ENCODE data around the gene TTLL6.
"Not testable (repeated sequence)": the region's sequence is repeated elsewhere in the genome, so short reads cannot be mapped to it uniquely, and the experiment has no call there.

Gene TTLL6

DNA sequence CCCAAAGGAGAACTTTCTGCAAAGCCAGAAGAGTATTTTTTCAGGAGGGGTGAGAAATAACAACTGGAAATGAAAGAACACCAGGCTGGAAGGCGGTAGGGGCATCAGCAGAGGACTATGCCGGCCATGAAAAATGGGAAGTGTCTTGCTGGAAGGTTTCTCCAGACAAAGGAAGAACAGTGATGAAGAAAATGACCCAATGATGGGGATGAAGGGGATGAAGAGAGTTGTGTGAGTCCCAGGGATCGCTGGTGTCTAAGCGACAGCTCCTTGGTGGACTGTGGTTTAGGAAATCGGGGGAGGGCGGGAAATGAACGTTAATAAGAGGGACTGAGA lies 623 bp downstream of the TTLL6 start:
- in situ Hi-C loops (cut with MboI; ENCODE audit: low sequenced_read_pairs): no loop called here

- in situ Hi-C loops (cut with MboI; ENCODE audit: low sequenced_read_pairs): no loop called here
These were observed 1.7 kb downstream of the TTLL6 start for GRCh38 chr17:48815311-48815710.

DNA sequence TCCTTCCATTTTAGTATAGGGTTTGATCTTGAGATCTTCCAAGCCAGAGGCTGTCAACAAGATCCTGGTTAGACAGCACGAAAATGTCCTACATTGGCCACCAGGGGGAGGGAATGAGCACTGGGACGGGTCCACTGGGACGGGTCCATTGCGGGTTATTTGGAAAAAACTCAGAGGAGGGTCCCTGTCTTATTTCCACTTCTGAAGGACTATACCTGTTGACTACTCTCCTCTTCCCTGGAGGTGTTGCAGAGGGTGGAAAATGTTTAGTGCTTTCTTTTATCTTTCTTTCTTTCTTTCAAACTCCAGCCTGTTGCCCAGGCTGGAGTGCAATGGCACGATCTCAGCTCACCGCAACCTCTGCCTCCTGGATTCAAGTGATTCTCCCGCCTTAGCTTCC lies 2.5 kb downstream of the TTLL6 start:
- in situ Hi-C loops (cut with MboI; ENCODE audit: low sequenced_read_pairs): no loop called here

GRCh38 chr17:48812001-48812400 lies 5.0 kb downstream of the TTLL6 start:
- in situ Hi-C loops (cut with MboI; ENCODE audit: low sequenced_read_pairs): no loop called here

DNA sequence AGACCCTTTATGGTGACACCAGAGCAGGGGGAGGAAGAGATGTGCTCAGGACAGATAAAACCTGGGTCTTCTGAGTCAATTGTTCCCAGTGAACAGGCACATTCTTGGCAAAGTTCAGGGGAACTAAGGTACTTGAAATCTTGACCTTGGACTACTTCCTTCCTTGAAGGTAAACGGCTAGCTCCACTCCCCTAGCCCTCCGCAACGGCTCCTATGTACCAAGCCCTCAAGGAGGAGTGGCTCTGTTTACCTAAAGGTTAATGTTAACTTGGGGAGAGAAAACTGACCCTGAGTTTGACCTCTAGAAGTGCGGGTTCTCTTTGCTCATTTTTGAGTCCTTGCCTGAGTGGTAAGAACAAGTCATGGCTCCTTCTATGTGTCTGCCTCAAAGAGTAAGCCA lies 7.8 kb downstream of the TTLL6 start:
- in situ Hi-C loops (cut with MboI; ENCODE audit: low sequenced_read_pairs): loop anchor here (10.0 kb wide), 1 partner anchor 66 kb away; no protein-coding TSS in a partner anchor

GRCh38 chr17:48804936-48805411 lies 12.1 kb downstream of the TTLL6 start:
- in situ Hi-C loops (cut with MboI; ENCODE audit: low sequenced_read_pairs): loop anchor here (10.0 kb wide), 1 partner anchor 70 kb away; no protein-coding TSS in a partner anchor

- in situ Hi-C loops (cut with MboI; ENCODE audit: low sequenced_read_pairs): loop anchor here (10.0 kb wide), 1 partner anchor 74 kb away; no protein-coding TSS in a partner anchor
These were observed 16.3 kb downstream of the TTLL6 start for GRCh38 chr17:48800626-48801217.

DNA sequence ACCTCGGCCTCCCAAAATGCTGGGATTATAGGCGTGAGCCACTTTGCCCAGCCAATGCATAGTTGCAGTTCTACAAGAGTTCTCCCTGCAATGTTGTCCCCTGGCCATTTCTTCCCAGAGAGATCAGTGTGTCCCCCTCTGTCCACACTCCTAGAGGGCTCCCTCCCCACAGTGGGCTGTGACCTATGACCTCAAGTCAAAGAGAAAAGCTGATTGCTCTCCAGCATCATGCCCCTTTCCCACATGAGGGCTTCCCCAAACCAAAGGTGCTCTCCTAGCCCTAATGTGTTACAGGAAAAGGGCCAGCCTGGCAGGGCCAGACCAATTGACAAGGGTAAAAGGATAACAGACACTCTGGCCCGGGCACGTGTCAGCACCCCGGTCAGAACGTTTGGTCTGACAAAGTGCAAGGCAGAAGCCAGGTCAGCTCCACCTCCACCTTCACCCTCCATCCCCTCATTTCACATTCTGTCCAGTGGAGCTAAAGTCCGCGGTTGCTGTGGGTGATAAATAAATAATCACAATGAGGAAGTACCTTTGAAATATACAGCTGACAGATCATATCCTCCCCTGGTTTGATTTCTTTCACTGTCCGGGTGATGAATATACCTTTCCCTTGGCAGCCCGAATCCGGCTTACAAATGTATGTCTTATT lies 17.8 kb downstream of the TTLL6 start:
- in situ Hi-C loops (cut with MboI; ENCODE audit: low sequenced_read_pairs): no loop called here

- in situ Hi-C loops (cut with MboI; ENCODE audit: low sequenced_read_pairs): not testable (repeated sequence)
These were observed 20.9 kb downstream of the TTLL6 start for GRCh38 chr17:48796163-48796522.

DNA sequence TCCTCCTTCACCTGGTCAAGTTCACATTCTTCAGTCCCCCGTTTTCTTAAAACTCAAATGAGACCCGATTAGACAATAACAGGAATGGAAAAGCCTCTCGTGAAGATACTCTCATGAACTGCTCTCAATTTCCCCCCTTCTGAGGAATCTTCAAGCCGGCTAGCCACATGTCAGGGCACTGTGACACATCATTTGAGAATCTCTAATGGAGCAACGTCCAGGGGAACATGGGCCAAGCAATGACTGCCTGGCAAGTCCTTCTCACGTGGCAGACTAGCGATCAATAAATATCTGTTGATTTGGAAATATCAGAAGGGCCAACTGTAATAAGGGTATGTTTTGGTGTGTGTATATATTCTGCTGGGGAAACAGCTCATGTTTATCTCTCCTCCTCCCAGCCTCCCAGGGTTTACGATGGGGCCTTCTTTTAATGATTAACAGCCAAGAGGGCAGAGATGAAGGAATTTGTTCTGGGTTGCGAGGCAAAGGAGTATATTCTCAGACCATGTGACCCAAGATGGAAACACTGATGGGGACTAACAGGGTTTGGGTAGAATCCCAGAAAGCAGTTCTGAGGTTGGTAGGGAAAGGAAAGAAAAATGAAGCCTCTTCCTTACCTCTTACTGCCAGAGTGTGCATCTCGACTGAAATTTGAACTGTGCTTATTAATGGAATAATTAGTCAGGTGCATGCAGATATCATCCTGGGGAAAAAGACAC lies 21.4 kb downstream of the TTLL6 start:
- in situ Hi-C loops (cut with MboI; ENCODE audit: low sequenced_read_pairs): no loop called here

GRCh38 chr17:48792033-48792798 lies 24.8 kb downstream of the TTLL6 start:
- in situ Hi-C loops (cut with MboI; ENCODE audit: low sequenced_read_pairs): no loop called here

GRCh38 chr17:48791128-48792032 lies 25.6 kb downstream of the TTLL6 start:
- in situ Hi-C loops (cut with MboI; ENCODE audit: low sequenced_read_pairs): no loop called here

DNA sequence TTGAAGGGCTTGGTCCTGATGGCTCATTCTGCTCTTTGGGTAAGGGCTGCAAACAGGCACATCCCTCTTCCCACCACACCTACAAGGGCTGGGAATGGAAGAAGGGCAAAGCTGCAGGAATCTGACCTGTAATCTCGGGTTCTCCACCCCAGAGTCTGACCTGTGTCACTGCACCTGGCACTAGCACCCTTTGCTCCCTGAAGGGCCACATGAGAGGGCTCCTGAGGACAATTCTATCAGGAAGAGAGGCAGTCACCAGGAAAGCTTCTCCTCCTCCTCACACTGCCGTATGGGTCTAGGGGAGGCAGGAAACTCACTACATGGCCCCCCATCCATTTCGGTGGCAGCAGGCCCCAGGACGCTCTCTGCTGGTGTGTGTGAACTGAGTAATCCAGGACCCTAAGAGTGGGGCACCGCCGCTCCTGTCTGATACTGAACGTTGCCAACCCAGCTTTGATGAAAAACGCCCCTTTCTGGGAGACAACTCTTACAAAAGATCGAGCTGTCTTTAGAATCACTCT lies 26.4 kb downstream of the TTLL6 start:
- in situ Hi-C loops (cut with MboI; ENCODE audit: low sequenced_read_pairs): no loop called here

- in situ Hi-C loops (cut with MboI; ENCODE audit: low sequenced_read_pairs): no loop called here
These were observed 29.2 kb downstream of the TTLL6 start for GRCh38 chr17:48787828-48788227.

- in situ Hi-C loops (cut with MboI; ENCODE audit: low sequenced_read_pairs): no loop called here
These were observed 37.6 kb downstream of the TTLL6 start for GRCh38 chr17:48779421-48779820.

DNA sequence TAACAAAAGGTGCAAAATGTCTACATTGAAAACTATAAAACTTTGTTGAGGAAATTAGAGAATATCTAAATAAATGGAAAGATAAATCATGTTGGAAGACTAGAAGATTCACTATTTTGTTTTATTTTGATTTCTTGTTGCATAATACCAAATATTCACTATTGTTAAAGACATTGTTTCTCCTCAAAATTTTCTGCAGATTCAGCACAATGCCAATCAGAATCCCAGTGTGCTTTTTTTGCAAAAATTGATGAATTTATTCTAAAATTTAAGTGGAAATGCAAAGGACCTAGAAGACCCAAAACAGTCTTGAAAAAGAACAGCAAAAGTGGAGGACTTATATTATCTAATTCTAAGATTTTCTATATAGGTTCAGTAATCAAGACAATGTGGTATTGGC lies 40.4 kb downstream of the TTLL6 start:
- in situ Hi-C loops (cut with MboI; ENCODE audit: low sequenced_read_pairs): no loop called here

GRCh38 chr17:48773245-48773644 lies 43.8 kb downstream of the TTLL6 start:
- in situ Hi-C loops (cut with MboI; ENCODE audit: low sequenced_read_pairs): no loop called here

DNA sequence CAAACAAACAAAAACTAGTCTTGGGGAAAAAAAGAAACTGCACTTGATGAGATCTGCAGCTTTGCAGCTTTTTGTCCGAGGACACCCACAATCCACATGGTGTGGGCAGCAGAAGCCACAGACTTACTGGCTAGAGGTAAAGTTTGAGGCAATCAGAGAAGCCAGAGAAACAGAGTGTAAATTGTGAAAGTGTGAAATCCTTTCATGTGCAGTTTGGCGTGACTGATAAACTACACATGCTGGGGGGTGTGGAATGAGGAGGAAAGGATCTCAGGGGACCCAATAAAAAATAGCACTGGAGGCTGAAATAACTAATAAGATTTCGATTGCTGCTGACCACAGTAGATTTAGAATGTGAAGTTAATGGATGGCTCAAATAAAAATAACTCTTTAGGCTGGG lies 46.1 kb downstream of the TTLL6 start:
- in situ Hi-C loops (cut with MboI; ENCODE audit: low sequenced_read_pairs): no loop called here

DNA sequence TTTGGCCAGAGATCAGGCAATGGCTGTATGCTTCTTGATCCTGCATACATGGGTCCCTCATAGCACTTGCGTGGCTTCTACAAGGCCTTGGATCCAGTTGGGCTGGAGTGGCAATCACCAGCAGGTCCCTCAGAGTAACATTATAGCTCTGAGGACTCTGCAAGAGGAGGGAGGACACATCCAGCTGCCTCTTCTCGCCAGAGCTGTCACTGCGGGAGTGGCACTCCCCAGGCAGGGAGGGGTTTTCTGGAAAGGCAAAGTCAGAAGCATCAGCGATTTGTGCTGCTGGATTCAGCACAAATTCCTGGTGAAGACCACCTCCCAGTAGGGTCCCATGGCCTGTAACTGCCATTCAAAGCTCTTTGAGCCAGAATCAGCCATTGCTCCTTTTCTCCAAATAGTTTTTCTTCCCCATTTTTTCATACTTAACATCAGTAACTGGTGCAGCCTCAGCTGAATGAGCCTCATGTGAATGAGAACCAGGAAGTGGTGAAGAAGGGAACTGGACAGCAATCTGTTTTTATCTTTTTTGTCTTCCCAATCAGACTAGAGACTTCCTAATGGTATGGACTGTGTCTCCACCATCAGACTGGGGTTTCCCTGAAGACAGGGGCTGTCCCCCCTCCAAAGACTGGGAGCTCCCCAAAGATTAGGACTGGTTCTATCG lies 47.9 kb downstream of the TTLL6 start:
- in situ Hi-C loops (cut with MboI; ENCODE audit: low sequenced_read_pairs): no loop called here

Measured in HL-60/S4 treated with phorbol 12-myristate 13-acetate at 8.2 ng/mL for 4 days and 3 days (cell line).